Ishikawa (cell line): ENCODE results near the gene ITGAX.
A peak's percentile ranks its signal among the peaks of the same experiment; 100 is the strongest.

Source experiments
- CEBPB ChIP-seq: IDR thresholded peaks from 2 replicates; pipeline ENCODE4 v1.6.1; 2012
- CREB1 ChIP-seq: IDR thresholded peaks from 2 replicates; pipeline ENCODE4 v1.6.1; 2012; ENCODE audit warnings: low read depth
- EGR1 ChIP-seq: IDR thresholded peaks from 2 replicates; pipeline ENCODE4 v1.6.1; 2012
- EP300 ChIP-seq: IDR thresholded peaks from 2 replicates; pipeline ENCODE4 v1.6.1; 2012; ENCODE audit warnings: borderline replicate concordance
- FOXM1 ChIP-seq: IDR thresholded peaks from 2 replicates; pipeline ENCODE4 v1.6.1; 2012; ENCODE audit warnings: low read depth, borderline replicate concordance
- RAD21 ChIP-seq: IDR thresholded peaks from 2 replicates; pipeline ENCODE4 v1.6.1; 2012; ENCODE audit warnings: low read depth
- TAF1 ChIP-seq: IDR thresholded peaks from 2 replicates; pipeline ENCODE4 v1.6.1; 2012; ENCODE audit warnings: low read depth, mild to moderate bottlenecking
- TCF12 ChIP-seq: IDR thresholded peaks from 2 replicates; pipeline ENCODE4 v1.6.1; 2012; ENCODE audit warnings: low read depth
- YY1 ChIP-seq: IDR thresholded peaks from 2 replicates; pipeline ENCODE4 v1.6.1; 2012; ENCODE audit warnings: low read depth
- ZBTB7A ChIP-seq: IDR thresholded peaks from 2 replicates; pipeline ENCODE4 v1.6.1; 2012; ENCODE audit warnings: low read depth
- TF ChIP-seq, protein P1 (sequence below): IDR thresholded peaks from 2 replicates; pipeline ENCODE4 v1.6.1; 2012; ENCODE audit warnings: low read depth, mild to moderate bottlenecking
- TF ChIP-seq, protein P2 (sequence below): IDR thresholded peaks from 2 replicates; pipeline ENCODE4 v1.6.1; 2012

DNA sequence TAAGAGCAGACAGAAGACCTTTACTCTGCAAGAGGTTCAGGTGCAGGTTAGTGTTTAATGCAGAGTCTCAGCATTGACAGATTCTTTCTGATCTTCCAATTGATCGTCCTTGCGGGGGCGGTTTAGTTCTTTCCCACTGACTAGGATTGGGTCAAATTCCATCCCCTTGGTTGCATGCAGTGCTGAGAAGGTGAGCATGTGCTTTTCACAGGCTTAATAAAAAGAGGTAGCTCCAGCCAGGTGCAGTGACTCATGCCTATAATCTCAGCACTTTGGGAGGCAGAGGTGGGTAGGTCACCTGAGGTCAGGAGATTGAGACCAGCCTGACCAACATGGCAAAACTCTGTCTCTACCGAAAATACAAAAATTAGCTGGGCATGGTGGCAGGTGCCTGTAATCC, 30.7 kb downstream of the ITGAX start:
- no peak for TF ChIP-seq EP300
- no peak for TF ChIP-seq RAD21
- no peak for TF ChIP-seq CEBPB
- TF ChIP-seq, protein P1, sequence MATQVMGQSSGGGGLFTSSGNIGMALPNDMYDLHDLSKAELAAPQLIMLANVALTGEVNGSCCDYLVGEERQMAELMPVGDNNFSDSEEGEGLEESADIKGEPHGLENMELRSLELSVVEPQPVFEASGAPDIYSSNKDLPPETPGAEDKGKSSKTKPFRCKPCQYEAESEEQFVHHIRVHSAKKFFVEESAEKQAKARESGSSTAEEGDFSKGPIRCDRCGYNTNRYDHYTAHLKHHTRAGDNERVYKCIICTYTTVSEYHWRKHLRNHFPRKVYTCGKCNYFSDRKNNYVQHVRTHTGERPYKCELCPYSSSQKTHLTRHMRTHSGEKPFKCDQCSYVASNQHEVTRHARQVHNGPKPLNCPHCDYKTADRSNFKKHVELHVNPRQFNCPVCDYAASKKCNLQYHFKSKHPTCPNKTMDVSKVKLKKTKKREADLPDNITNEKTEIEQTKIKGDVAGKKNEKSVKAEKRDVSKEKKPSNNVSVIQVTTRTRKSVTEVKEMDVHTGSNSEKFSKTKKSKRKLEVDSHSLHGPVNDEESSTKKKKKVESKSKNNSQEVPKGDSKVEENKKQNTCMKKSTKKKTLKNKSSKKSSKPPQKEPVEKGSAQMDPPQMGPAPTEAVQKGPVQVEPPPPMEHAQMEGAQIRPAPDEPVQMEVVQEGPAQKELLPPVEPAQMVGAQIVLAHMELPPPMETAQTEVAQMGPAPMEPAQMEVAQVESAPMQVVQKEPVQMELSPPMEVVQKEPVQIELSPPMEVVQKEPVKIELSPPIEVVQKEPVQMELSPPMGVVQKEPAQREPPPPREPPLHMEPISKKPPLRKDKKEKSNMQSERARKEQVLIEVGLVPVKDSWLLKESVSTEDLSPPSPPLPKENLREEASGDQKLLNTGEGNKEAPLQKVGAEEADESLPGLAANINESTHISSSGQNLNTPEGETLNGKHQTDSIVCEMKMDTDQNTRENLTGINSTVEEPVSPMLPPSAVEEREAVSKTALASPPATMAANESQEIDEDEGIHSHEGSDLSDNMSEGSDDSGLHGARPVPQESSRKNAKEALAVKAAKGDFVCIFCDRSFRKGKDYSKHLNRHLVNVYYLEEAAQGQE, result no peak
- TF ChIP-seq ZBTB7A, result no peak
- TF ChIP-seq, protein P2, sequence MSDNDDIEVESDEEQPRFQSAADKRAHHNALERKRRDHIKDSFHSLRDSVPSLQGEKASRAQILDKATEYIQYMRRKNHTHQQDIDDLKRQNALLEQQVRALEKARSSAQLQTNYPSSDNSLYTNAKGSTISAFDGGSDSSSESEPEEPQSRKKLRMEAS, result 0 out of 2 replicates have a peak, but pooled peaks have one; percentile 19
- TF ChIP-seq FOXM1, result no peak
- TF ChIP-seq TCF12, result no peak
- TF ChIP-seq EGR1, result no peak
- no peak for TF ChIP-seq YY1
- no peak for TF ChIP-seq TAF1
- no peak for TF ChIP-seq CREB1
